Endothelial cell of hepatic sinusoid (primary cell): ENCODE measurements around the gene DGKB.

ENCODE experiments used
- in situ Hi-C: cut with HindIII; loops from 2 replicates; pipeline ENCODE4 v1.10.0; 2017; ENCODE audit warnings: low sequenced_read_pairs

The DGKB gene

DNA sequence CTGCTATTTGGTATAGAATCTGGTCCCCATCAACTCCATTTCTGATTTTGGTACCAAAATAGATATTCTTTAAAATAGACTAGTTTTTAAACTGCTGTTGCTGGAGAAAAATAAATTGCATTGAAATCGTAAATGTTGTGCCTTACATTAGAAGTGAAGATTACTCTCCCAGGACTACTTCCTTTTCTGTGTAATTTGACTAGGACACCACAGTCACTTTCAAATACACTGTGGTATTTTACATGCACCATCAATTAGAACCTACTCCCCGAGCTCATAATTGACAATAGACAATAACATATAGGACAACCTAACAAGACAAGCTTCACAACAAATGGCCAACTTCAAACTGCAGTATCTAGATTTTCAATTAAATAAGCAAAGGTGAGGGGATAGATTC is 211.5 kb downstream of the DGKB start:
- in situ Hi-C loops = loop anchor here (25.0 kb wide), 1 partner anchor 1404 kb away; no protein-coding TSS in a partner anchor

DNA sequence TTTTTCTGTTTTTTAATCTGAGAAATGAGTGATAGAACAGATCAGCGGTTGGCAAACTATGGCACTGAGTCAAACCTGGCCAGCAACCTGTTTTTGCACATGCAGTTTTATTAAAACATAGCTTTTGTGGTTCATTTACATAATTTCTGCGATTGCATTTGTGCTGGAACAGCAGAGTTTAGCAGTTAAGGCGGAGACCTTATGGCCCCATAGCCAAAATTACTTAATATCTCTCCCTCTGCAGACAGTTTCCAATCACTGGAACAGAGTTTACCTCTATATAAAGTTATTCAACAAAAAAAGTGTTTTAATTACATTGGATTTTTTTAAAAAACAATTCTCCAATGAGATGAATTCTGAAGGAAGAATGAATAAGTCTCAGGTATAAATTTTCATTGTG is 212.1 kb downstream of the DGKB start:
- in situ Hi-C loops = loop anchor here (25.0 kb wide), 1 partner anchor 1403 kb away; no protein-coding TSS in a partner anchor

DNA sequence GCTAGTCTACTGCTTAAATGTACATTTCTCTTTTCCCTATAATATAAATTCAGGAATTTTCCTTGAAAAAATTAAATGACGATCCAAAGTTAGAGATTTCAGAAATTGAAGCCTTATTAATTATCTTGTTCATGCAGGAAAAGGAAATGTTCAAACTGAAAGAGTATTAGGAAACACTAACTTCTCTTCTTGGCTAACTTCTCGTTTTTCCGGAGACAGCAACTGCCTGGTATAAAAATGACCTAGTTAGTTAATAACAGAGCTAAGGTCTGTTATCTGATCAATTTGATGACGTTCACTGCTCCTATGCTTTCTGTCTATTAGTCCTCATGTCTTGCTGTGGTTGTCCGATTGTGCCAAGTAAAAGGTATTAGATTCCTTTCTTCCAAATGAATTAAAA is 212.5 kb downstream of the DGKB start:
- in situ Hi-C loops = loop anchor here (25.0 kb wide), 1 partner anchor 1403 kb away; no protein-coding TSS in a partner anchor

DNA sequence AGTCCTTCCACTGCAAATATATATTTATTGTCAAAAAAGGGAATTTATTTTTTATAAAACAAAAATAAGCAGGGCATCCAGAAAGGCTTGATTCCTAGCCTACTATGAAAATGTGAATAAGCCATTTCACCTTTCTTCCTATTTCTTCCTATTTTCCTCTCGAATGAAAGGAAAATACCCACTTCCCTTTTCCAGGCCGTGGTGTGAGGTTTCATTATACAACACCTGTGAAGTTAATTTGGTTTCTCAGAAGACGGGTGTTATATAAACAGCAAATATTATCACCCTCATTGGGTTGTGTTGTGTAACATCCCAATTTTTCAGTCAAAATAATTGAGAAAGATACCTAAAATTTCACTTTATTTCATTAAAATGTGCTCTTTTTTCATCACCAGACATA is 214.3 kb downstream of the DGKB start:
- in situ Hi-C loops = loop anchor here (25.0 kb wide), 1 partner anchor 1401 kb away; no protein-coding TSS in a partner anchor

DNA sequence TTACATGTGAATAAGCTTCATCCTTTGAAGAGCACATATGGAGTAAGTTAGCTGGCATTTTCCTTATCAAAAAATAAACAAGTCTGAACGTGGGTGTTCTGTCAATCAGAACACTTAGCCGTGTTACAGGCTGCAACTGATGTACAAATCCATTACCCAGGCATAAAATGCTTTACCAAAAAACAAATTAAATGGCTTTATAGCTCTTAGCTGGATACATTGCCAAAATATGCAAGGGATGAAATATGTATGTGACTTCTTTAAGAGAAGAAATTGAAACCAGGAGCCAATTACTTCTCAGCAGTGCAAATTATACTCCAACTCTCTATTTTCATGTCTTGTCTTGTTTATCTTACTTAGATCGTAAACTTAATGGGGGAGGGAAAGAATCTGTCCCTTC is 214.8 kb downstream of the DGKB start:
- in situ Hi-C loops = loop anchor here (25.0 kb wide), 1 partner anchor 1400 kb away; no protein-coding TSS in a partner anchor

DNA sequence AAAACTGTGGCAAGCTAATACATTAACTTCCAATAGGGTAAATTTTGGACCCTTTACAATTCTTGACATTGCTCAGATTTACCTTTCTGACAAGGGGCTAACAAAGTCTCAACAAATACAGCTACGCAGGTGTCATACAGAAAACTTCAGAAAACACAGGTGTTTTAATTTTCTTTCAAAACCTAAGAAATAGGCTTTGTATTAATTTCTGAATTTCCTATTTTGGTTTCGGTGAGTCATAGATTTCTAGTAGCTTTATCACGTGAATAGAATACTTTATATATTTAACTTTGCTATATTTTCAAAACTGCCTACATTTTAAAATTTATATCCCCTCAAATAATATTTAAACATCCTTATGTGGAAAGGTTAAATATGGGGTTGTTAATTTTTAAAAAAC is 215.3 kb downstream of the DGKB start:
- in situ Hi-C loops = loop anchor here (25.0 kb wide), 1 partner anchor 1400 kb away; no protein-coding TSS in a partner anchor

DNA sequence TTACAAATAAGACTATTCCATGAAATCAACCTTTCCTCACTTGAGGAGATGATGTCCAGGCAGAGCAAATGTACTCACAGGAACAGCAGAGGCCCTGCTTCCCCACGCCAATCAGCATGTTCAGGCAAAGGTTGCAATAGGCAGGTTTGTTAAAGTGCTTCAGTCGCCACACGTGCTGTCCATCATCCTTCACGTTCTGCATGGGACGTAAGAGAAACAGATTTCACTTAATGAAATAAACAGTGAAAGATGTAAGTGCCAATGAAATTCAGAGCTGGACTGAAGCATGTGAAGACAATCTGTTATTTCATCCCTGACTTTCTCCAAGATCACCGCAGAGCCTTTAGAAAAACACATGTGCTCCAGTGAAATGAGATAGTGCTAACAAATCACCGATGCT is 217.4 kb downstream of the DGKB start:
- in situ Hi-C loops = loop anchor here (25.0 kb wide), 1 partner anchor 1398 kb away; no protein-coding TSS in a partner anchor

DNA sequence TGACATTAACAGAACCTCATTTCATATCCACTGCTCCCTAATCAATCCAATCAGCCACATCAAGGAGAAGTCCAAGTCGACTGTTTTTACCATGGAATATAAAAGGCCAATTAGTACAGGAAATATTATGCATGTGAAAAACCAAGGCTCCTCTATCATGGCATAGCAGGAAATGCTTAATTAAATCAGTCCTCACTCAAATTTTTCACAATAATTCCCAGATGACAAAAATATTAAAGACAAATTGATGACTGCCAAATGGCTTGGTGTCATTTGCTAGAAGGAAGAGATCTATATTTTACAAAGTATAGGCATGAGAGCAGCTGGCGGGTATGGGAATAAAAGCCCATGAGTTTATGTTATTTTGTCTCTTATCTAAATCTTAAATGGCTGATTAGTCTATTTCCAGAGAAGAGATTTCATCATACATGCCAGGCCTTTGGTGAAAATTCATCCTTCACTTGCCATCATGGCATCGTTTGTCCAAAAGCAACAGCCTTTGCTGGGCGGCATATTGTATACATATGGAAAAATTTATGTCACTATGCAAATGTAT is 219.6 kb downstream of the DGKB start:
- in situ Hi-C loops = loop anchor here (25.0 kb wide), 1 partner anchor 1396 kb away; no protein-coding TSS in a partner anchor

DNA sequence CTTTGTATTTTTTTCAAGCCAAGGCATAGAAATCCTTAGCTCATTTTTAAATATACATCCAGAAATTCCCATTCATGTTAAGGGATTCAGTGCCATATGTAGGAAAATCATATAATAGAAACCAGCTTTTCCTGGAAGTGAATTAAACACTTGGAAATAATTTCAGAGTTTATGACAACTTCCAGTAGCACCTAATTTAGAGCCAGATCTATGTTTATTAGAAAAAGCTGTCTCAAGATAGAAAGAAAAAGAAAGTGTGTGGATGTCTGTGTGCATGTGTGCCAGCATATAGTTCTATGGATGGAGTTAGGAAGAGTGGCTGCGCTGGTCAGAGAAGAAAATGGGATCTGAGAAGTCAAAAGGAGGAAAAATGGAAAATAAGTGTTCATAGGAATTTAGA is 225.7 kb downstream of the DGKB start:
- in situ Hi-C loops = loop anchor here (25.0 kb wide), 1 partner anchor 1390 kb away; no protein-coding TSS in a partner anchor

DNA sequence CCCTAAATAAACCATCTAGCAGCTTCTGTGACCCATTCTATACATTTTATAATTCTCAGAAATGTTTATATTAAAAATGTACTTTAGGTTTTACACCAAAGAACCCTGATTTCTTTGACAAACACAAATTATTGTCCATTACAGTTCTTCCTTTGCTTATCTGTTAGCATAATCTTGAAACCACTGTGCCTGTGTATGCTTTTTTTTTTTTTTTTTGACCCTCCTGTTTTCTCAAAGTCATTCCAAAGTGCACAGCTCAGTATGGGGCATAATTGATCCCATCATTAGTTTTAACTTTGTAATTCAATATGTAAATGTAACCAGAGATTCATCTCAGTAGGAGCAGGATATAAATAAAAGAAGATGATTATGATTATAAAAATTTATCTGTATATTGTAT is 229.3 kb downstream of the DGKB start:
- in situ Hi-C loops = no loop called here

DNA sequence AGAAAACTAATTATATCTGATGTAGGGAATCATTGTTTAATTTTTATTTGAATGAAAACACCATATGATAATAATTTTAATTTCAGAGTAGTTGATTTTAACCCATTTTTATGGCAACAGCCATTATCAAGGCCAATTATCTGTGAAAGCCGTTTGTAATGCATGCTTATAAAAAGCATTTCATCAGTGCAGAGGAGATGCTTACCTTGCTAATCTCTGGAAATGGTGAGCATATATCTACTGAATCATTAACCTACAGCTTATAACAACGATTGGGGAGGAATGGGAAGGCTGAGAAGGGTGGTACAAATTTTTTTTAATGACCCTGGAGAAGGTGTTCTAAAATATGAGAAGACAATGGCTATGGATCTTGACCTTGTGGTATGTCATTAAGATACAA is 235.6 kb downstream of the DGKB start:
- in situ Hi-C loops = no loop called here

DNA sequence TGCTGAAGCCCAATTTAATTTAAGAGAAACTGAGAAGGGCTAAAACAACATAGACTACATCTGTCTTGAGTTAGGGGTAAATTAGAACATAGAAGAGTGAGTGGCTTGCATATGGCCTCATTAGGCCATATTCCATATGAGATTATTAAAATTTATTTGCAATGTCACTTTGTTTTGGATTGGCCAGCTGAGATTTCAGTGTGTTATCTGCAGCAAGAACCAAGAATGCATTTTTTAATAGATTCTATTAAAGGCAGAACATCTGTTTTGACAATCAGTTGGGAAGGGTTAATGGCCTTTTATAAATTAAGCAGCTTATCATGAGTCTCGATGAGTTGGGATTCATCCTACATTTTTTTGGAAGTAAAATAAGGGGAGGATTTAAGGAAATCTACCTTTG is 236.2 kb downstream of the DGKB start:
- in situ Hi-C loops = no loop called here

DNA sequence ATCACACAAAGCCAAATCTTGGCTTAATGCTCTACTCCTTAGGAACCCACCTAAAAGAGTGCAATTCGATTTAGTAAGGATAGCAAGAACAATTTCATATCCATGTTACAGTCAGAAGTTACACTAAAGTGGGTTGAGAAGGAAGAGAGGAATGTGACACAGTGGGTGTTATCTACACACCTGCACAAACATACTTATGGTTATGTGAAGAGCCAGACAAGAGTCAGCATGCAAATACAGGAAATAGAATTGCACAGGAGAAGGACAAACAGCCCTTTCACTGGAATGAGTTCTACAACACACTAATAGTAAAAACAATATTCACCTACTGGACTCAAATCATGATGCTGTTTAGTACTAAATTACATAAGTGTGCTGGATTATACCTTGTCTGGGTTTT is 262.8 kb downstream of the DGKB start:
- in situ Hi-C loops = no loop called here

DNA sequence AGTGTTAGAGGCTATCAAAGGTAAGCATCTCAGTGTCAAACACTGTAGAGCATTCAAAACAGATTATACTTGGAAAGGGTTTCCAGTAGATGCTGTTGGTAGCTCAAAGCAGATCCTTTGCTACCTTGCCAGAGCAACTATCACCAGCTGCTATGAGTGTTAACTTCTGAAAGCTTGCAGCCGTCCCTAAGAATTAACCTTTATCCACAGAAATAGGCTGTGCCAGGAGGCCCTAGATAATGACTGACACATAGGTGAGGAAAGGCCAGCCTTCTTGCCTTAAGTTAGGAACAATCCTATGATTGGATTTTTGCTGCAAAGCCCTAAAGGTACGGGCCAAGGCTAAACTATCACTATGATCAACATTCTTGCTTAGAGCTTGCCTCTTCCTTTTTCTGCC is 263.2 kb downstream of the DGKB start:
- in situ Hi-C loops = no loop called here

DNA sequence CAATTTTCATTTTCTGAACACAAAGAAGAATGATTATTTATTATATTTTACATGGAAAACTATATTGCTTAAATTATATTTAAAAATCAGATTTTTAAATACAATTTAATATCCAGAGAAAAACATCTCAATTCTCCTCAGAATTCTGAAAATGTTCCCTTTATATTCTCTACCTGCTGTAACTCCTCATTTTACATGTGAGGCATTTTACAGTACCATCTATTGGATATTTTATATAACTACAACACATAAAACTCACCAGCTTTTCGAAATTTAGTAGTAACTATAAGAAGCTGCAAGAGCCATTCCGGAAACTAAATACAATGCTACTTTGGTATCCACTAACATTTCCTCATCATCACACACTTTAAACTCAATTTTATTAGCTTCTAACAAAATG is 264.6 kb downstream of the DGKB start:
- in situ Hi-C loops = no loop called here

DNA sequence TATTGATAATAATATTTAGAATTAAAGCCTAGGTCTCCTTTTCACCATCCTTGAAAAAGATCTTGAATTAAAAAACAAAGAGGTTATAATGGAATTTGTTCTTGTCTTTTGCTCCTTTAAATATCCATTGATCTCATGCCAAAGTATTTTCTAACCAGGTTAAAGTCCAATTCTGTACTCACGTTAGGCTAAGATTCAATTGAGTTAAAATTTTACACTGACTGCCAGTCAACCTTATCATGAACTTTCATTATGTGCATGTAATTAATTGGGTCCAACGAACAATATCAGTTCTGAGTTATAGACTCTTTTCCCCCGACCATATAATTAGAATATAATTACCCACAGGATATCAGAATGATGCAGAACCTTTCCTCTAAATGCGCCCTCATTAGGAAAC is 266.6 kb downstream of the DGKB start:
- in situ Hi-C loops = no loop called here

DNA sequence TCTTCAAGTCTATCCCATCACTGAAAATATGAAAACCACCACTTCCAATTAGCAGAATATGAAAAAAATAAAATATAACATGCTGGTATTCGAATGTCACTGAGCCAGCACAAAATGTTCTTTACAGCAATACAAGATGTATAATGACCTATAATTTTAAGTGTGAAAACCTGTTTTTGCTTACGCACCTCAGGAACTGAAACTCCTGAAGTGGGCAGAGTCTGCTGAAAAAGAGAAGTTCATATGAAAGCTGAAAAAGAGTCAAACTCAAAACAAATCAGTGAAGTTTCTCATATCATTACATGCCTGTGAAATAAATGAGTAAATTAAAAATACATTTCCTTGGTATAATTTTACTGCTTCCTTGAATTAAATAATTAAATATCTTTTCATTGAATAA is 272.5 kb downstream of the DGKB start:
- in situ Hi-C loops = no loop called here

DNA sequence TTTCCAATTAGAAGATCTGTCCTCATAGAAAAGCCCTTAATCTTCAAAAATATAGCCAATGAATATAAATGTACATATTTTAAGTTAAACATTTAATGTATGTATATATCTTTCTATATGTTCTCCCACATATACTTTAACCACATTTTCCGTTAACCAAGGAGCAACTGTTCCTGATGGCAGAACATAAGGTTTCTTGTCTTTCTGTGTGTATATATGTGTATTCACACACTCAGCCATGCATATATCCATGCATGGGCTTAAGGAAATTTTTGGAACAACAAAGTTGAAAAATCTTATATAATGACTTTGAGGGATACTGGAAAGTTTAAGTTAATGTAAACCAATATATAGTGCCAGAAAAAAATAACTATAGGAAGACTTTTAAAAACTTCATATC is 274.0 kb downstream of the DGKB start:
- in situ Hi-C loops = no loop called here

DNA sequence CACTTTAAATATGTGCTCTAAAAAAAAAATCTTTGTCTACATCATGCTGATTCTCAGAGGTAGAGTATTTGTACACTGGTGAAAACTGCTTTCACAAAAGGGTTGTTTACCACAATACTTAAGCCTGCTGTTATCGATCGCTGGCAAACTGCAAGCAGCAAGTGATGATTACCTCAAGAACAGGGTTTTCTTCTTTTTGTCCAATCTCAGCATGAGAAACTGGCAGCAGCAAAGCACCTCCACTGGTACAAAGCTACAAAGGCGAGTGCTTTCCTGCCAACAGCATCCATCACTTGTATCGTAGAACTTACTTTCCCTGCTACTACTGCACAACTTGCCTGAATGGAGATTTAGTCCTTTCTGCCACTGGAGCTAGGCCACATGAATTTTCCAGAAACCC is 276.5 kb downstream of the DGKB start:
- in situ Hi-C loops = no loop called here

DNA sequence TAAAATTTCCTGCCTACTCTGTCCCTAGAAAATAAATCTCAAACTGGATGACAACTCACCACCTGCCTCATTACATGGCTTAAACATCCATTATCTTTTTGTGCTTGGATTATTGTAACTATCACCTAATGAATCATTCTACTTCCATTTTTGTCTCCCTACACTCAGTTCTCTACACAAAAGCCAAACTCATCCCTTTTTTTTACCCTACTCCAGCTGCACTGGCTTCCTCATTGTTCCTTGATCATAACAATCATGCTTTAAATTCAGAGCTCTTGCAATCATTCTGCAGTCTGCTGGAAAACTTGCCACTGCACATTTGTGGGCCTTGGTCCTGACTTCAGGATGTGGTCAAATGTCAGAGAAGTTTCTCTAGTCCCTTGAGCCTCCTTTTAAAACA is 280.0 kb downstream of the DGKB start:
- in situ Hi-C loops = no loop called here

DNA sequence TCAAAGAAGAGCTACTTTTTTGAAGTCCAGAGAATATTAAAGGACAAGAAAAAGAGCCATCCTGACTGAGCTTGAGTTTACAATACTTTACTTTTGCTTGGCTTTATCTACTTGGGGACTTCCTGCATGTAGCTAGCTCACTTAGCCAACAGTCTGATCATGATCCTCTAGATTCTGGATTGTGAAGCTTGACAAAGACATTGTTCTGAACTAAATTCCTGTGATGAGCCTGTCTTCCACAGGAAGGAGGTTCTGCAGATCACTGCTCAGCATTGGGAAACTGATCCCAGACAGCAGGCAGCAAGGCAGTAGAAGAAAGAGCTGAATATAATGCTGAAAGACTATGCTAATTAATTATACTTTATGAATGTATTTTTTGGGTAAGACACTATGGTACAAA is 296.4 kb downstream of the DGKB start:
- in situ Hi-C loops = no loop called here

DNA sequence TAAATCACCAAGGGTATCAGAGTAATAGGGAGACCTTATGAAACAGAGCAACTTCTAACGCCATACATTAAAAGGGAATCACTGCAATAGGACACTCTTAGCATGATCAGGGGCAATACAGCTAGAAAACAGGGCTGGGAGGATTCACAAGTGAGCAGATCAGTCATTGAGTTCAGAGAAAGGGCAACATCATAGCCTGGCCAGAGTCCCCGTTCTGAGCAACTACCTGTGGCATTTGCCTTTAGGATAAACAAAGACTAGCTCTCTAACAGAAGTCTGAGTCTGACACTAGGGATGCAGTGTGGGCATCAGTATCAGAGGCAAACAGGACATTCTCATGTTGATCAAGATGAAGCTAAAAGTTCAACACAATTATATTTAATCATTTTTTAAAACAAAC is 297.9 kb downstream of the DGKB start:
- in situ Hi-C loops = no loop called here

DNA sequence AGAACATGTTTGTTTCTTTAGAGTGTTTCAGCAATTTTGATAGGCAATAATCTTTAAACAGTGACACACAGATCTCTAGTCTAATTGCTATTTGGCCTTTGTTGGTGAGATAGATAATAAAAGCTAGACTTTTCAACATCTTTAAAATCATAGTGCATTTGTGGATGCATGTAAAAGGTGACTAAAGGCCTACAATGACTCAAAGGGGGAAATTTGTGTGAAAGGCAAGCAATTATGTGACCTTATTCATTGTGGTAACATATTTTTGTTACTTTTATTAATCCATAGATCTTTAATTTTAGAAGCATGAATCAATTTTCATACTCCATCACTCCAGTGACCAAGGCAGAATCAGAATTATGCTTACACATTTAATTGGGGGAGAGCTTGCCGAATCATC is 299.7 kb downstream of the DGKB start:
- in situ Hi-C loops = no loop called here
